Rectal smooth muscle tissue (tissue), 1 donor: ENCODE data around the gene LMTK3.

ENCODE experiments used
- H3K27ac ChIP-seq: one replicate; pipeline ENCODE4 v1.7.0; 2013; ENCODE audit warnings: low read depth, low read length, inconsistent platforms
- H3K27me3 ChIP-seq: one replicate; pipeline ENCODE4 v1.7.0; 2013; ENCODE audit warnings: low read length; ENCODE audit not compliant: control insufficient read depth, insufficient read depth
- H3K36me3 ChIP-seq: one replicate; pipeline ENCODE4 v1.7.0; 2013; ENCODE audit warnings: low read length; ENCODE audit not compliant: control insufficient read depth, insufficient read depth
- H3K4me1 ChIP-seq: one replicate; pipeline ENCODE4 v1.7.0; 2013; ENCODE audit warnings: low read length; ENCODE audit not compliant: control insufficient read depth, insufficient read depth
- H3K4me3 ChIP-seq: one replicate; pipeline ENCODE4 v1.7.0; 2013; ENCODE audit warnings: low read length
- H3K9ac ChIP-seq: one replicate; pipeline ENCODE4 v1.7.0; 2013; ENCODE audit warnings: low read length

Gene LMTK3

GRCh38 chr19:48509467-48510194, 2.0 kb downstream of the LMTK3 start:
- Histone ChIP-seq H3K27me3 (peaks cover 11% of the 10 kb centered on the region), H3K9ac (no peak overlapping the region), H3K27ac (no peak overlapping the region)

DNA sequence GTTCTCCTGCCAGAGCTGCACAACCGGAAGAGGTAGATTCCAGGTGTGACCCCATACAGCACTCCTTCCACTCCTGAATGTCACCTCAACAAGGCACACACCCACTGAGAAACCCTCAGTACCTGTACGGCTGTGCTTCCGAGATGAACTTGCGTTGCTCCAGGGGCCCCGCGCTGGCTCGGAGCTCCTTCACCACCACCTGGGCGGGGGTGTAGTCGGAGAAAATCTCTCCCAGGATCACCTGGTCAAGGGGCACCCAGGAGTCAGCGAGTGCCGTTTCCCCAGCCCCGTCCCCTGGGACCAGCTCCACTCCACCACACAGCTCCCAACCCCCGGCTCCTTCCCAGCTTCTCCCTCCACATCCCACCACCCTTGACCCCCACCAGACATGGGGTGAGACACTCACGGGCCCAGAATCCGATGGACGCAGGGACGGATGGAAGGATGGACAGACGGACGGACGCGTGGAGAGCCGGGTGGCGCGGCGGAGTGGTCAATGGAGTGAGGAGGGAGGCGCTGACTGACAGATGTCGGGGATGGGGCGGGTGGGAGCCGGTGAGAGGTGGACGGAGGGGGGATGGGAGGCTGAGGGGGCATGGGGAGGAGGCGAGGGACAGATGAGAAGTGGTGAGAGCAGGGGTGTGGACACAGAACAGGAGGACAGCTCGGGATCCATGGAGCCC, 2.8 kb downstream of the LMTK3 start:
- Histone ChIP-seq H3K27ac (no peak overlapping the region), H3K27me3 (peaks cover 11% of the 10 kb centered on the region), H3K4me3 (no peak overlapping the region), H3K36me3 (no peaks in the 10 kb centered on the region), H3K9ac (no peak overlapping the region), H3K4me1 (no peaks in the 10 kb centered on the region)

More at GRCh38 chr19:48509467-48510194, 2.0 kb downstream of the LMTK3 start:
- Histone ChIP-seq H3K4me1 (no peaks in the 10 kb centered on the region), H3K36me3 (no peaks in the 10 kb centered on the region), H3K4me3 (no peak overlapping the region)

GRCh38 chr19:48507911-48508439, 3.7 kb downstream of the LMTK3 start:
- peaks cover 7% of the 10 kb centered on the region for H3K27me3 ChIP-seq
- no peak overlapping the region for H3K4me3 ChIP-seq
- H3K4me1 ChIP-seq: no peaks in the 10 kb centered on the region
- no peak overlapping the region for H3K27ac ChIP-seq
- H3K9ac ChIP-seq: no peak overlapping the region
- H3K36me3 ChIP-seq: no peaks in the 10 kb centered on the region

DNA sequence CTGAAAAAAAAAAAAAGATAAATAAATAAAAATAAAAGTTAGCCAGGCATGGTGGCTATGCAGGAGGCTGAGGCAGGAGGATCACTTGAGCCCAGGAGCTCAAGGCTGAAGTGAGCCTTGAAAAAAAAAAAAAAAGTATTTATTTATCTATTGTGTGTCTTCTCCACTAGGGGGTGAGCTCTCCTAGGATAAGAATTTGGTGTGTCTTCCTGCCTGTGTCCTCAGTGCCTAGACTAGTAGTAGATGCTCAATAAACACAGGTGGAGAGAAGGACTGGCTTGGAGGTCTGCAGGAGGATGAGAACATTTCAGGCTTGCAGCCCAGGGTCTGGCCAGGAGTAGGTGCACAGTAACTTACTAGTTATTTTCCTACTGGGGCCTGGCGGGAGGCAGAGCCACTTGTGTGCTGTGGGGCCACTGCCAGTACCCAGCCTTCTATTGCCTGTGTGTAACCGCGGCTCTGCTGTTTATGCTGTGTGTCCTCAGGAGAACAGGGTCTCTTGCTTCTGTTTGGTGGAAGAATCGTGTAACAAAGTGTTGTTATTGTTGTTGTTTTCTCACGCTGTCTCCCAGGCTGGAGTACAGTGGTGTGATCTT, 5.4 kb downstream of the LMTK3 start:
- Histone ChIP-seq H3K9ac (no peak overlapping the region), H3K36me3 (no peaks in the 10 kb centered on the region), H3K27ac (no peak overlapping the region)

GRCh38 chr19:48502350-48503018, 9.2 kb downstream of the LMTK3 start:
- H3K36me3 ChIP-seq: no peaks in the 10 kb centered on the region
- no peaks in the 10 kb centered on the region for H3K4me1 ChIP-seq
- H3K9ac ChIP-seq: no peak overlapping the region
- no peak overlapping the region for H3K27ac ChIP-seq
- H3K4me3 ChIP-seq: no peak overlapping the region
- peaks cover 28% of the 10 kb centered on the region for H3K27me3 ChIP-seq

More for the DNA sequence above, 5.4 kb downstream of the LMTK3 start:
- no peak overlapping the region for H3K4me3 ChIP-seq
- peaks cover 6% of the 10 kb centered on the region for H3K27me3 ChIP-seq
- no peaks in the 10 kb centered on the region for H3K4me1 ChIP-seq

DNA sequence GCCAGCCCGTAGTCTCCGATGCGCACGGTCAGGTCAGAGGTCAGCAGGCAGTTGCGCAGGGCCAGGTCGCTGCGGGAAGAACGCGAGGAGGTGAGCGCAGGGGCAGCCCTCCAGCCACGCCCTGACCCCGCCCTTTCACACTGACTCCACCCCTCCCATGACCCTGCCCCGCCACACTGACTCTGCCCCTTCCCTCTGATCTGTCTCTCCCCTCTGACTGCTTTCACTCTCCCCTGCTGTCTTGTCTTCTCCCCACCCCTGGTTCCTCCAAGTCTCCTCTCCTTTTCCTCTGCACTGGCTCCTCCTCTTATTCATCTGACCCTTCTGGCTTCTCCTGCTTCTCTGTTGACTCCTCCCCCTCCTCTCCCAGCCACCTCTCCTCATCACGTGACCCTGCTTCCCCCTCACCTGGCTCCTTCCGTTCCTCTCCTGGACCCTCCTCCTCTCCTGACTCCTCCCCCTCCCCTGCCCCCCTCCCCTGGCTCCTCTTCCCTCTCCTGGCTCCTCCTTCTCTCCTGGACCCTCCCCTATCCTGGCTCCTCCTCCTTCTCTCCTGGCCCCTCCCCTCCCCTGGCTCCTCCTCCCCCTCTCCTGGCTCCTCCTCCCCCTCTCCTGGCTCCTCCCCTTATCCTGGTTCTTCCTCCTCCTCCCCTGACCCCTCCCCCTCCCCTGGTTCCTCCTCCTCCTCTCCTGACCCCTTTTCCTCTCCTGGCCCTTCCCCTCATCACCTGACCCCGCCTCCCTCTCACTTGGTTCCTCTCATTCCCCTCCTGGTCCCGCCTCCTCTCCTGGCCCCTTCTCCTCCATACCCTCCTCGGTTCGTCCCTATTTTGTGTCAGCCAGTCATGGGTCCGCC, 9.9 kb downstream of the LMTK3 start:
- Histone ChIP-seq H3K36me3 (no peaks in the 10 kb centered on the region), H3K9ac (no peak overlapping the region), H3K27ac (no peak overlapping the region), H3K27me3 (peaks cover 30% of the 10 kb centered on the region), H3K4me1 (no peaks in the 10 kb centered on the region), H3K4me3 (peak overlapping the region; percentile 48)

DNA sequence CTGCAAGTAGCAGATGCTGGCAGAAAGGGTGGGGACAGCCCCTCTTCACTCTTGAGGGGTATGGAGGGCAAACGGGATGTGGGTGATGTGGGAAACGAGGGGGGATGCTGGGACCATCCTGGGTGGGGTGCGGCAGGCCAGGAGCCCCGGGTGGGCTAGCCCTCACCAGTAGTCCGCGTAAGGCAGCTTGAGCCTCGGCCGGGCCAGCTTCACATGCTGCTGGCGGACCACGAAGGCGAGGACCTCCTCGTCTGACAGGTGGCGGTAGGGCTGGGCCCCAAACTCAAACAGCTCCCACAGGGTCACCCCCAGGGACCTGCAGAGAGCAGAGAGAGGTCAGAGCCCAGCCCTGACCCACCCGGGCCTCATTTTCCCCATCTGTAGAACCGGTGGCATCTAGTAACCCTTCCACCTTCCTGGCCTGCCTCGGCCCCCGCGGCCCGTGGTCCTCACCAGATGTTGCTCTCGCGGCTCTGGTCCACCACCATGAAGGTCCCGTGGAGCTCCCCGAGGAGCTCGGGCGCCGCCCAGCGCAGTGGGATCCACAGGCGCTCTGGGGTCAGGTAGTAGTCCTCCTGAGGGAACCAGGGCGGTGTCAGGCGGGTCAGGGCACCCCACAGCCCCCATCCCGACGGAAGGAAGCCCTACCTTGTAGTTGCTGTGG, 10.7 kb downstream of the LMTK3 start:
- peaks cover 30% of the 10 kb centered on the region for H3K27me3 ChIP-seq
- H3K27ac ChIP-seq: no peak overlapping the region
- H3K4me3 ChIP-seq: peak overlapping the region; percentile 48
- H3K9ac ChIP-seq: no peak overlapping the region
- H3K4me1 ChIP-seq: no peaks in the 10 kb centered on the region
- no peaks in the 10 kb centered on the region for H3K36me3 ChIP-seq

GRCh38 chr19:48499316-48500090, 12.1 kb downstream of the LMTK3 start:
- peaks cover 32% of the 10 kb centered on the region for H3K27me3 ChIP-seq
- no peaks in the 10 kb centered on the region for H3K4me1 ChIP-seq
- no peak overlapping the region for H3K27ac ChIP-seq
- no peaks in the 10 kb centered on the region for H3K36me3 ChIP-seq
- no peak overlapping the region for H3K9ac ChIP-seq
- no peak overlapping the region for H3K4me3 ChIP-seq

DNA sequence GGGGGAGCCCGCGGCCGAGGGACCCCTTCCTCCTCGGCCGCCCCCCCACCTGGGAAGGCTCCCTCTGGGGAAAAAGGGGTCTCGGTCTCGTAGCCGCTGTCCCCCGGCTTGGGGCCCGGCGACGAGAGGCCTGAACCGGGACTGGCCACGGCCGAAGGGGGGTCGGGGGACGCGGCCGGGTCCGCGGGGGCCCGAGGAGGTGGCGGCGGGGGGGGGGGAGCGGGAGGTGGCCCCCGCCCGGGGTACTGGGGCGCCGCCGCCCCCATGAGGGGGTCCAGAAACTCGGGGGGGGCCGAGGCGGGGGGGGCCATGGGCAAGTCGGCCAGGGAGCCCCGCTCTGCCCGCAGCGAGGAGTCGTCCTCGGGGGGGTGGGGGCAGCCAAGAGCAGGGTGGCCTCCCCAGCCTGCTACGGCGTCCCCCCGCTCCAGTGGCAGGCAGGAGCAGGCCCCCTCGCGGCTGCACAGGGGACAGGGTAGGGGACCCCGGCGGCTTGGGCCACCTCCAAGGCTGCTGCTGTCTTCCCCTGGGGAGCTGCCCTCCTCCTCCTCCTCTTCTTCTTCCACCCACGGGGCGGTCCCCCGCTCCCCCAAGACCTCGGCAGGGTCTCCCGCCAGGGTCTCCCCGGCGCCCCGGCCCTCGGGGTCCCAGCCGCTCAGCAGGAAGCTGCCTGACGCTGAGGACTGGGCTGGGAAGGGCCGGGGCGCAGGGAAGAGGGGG, 12.9 kb downstream of the LMTK3 start:
- Histone ChIP-seq H3K4me3 (no peak overlapping the region), H3K27me3 (peaks cover 36% of the 10 kb centered on the region), H3K9ac (no peak overlapping the region), H3K36me3 (no peaks in the 10 kb centered on the region), H3K27ac (no peak overlapping the region), H3K4me1 (no peaks in the 10 kb centered on the region)

DNA sequence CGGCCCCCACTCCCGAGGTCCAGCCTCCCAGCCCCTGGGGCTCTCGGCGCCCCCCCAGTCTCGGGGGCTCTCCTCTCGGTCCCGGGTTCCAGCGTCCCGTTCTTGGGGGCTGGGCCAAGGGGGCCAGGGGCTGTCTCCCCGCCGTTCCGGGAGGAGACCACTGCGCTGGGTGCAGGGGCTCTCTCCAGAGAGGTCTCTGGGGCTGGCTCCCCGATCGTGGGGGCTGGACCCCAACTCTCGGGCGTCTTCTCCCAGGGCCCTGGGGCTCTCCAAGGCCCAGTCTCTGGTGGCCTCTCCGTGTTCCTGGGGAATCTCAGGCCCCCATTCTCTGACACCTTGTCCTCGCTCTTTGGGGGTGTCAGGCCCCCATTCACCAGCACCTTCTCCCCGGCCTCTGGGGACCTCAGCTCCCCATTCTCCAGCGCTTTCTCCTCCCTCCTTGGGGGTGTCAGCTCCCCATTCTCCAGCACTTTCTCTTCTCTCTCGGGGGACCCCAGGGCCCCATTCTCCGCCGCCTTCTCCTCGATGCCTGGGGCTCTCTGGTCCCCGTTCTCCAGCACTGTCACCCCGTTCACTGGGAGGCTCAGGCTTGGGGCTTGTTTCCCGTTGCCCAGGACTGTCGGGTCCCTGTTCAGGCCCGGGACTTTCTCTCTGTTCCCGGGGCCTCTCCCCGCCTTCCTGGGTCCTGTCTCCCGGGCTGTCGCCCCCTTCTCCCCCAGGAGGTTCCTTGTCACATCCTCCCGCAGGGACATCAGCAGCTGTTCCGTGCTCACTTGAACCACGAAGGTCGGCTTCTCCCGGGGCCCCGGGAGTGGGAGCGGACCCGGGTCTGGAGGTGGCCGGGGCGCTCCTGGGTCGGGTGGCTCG, 13.7 kb downstream of the LMTK3 start:
- Histone ChIP-seq H3K4me1 (no peaks in the 10 kb centered on the region), H3K36me3 (no peaks in the 10 kb centered on the region), H3K27ac (no peak overlapping the region), H3K9ac (no peak overlapping the region), H3K27me3 (peaks cover 36% of the 10 kb centered on the region), H3K4me3 (no peak overlapping the region)
